ENCODE measurements around the gene NF2.

DNA sequence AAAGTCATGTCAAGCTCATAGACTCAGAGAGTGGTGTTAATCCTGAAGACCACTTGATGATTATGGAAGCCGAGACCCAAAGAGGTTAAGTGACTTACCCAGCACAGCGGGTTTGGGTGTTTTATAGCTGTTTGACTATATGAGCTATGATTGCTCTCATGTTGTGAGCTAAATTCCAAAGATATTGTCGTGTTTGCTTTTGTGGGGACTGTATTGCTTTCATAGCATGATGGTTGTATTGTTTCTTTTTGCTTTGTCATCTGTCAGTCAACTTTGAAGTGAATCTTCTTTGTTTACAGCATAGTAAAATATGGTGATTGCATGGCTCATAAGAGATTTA is 23.7 kb downstream of the NF2 start:
- TF ChIP-seq EP300 (IDR thresholded peaks at IDR 0.05; ENCODE audit: borderline replicate concordance in 1 of 2, low read depth in 2 of 2, low read length in 2 of 2), result no peak
- TF ChIP-seq, protein P1, sequence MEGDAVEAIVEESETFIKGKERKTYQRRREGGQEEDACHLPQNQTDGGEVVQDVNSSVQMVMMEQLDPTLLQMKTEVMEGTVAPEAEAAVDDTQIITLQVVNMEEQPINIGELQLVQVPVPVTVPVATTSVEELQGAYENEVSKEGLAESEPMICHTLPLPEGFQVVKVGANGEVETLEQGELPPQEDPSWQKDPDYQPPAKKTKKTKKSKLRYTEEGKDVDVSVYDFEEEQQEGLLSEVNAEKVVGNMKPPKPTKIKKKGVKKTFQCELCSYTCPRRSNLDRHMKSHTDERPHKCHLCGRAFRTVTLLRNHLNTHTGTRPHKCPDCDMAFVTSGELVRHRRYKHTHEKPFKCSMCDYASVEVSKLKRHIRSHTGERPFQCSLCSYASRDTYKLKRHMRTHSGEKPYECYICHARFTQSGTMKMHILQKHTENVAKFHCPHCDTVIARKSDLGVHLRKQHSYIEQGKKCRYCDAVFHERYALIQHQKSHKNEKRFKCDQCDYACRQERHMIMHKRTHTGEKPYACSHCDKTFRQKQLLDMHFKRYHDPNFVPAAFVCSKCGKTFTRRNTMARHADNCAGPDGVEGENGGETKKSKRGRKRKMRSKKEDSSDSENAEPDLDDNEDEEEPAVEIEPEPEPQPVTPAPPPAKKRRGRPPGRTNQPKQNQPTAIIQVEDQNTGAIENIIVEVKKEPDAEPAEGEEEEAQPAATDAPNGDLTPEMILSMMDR (IDR thresholded peaks at IDR 0.05; ENCODE audit: control extremely low read depth in 1 of 3, insufficient read depth in 1 of 3, low read depth in 1 of 3, low read length in 3 of 3), result no peak
- no peak for TF ChIP-seq FOSL1 (IDR thresholded peaks at IDR 0.05; ENCODE audit: insufficient read depth, low read depth, low read length)
- no peak for TF ChIP-seq POLR2AphosphoS5 (IDR thresholded peaks at IDR 0.05; ENCODE audit: low read depth, low read length)
- no peak for TF ChIP-seq RAD21 (IDR thresholded peaks at IDR 0.05 in 1 of 2, conservative IDR thresholded peaks at IDR 0.05 in 1 of 2; ENCODE audit: low read depth in 2 of 2, low read length in 2 of 2)
- TF ChIP-seq YY1 (IDR thresholded peaks at IDR 0.05; ENCODE audit: low read depth, low read length), result no peak
- no peak for TF ChIP-seq POLR2A (IDR thresholded peaks at IDR 0.05; ENCODE audit: control extremely low read depth in 1 of 2, low read depth in 2 of 2, low read length in 2 of 2)
- TF ChIP-seq CREB1 (IDR thresholded peaks at IDR 0.05), result no peak
